ENCODE measurements around the gene ZNF805. TPM values are rescaled to one million over a fixed set of nuclear protein-coding genes. Genes with fewer than 3 reads are reported as not detected.

Gene ZNF805
- total RNA-seq (2016; rRNA removed; fragmentation: Illumina TruSeq; extraction: Trizol) (12.8 and 21.8 TPM in 2 replicates), polyA plus RNA-seq (2011; rRNA removed) (5.1 and 5.5 TPM in 2 replicates), polyA minus RNA-seq (2011; rRNA and poly(A)+ RNA removed; ENCODE audit: low replicate concordance) (13.1 and 29.1 TPM in 2 replicates), Bru-seq, nascent RNA (percentile 77 among the genes with signal in this experiment), BruChase-seq, experiment 1, labeled RNA remaining after a 6-hour chase (percentile 78 among the genes with signal in this experiment), BruChase-seq, experiment 2, labeled RNA remaining after a 2-hour chase (percentile 82 among the genes with signal in this experiment)
- total RNA-seq (2016; cell fraction: cytosol; rRNA removed; fragmentation: Illumina TruSeq; extraction: Trizol; ENCODE audit: low read depth): 0.40 and 1.3 TPM in 2 replicates
- 12.7 and 22.7 TPM in 2 replicates for total RNA-seq (2016; cell fraction: insoluble cytoplasmic fraction; rRNA removed; fragmentation: Illumina TruSeq; extraction: Trizol)
- total RNA-seq (2016; cell fraction: membrane; rRNA removed; fragmentation: Illumina TruSeq; extraction: Trizol): 4.1 and 4.5 TPM in 2 replicates
- 13.3 and 15.8 TPM in 2 replicates for total RNA-seq (2016; cell fraction: nucleus; rRNA removed; fragmentation: Illumina TruSeq; extraction: Trizol)
- 2.4 and 3.2 TPM in 2 replicates for polyA plus RNA-seq (2011; cell fraction: cytosol; rRNA removed)
- polyA plus RNA-seq (2011; cell fraction: nucleus; rRNA removed): 3.4 and 5.3 TPM in 2 replicates
- polyA plus RNA-seq (2012): 1.8 and 2.0 TPM in 2 replicates
- polyA plus RNA-seq (2016; cell fraction: cytosol; fragmentation: Illumina TruSeq; extraction: Trizol; ENCODE audit: low read depth): 0.11 and 0.19 TPM in 2 replicates
- 2.2 and 2.5 TPM in 2 replicates for polyA plus RNA-seq (2016; cell fraction: insoluble cytoplasmic fraction; fragmentation: Illumina TruSeq; extraction: Trizol; ENCODE audit: low read depth)
- polyA plus RNA-seq (2016; cell fraction: membrane; fragmentation: Illumina TruSeq; extraction: Trizol; ENCODE audit: low read depth): 0.24 and 0.31 TPM in 2 replicates
- 3.3 and 3.4 TPM in 2 replicates for polyA plus RNA-seq (2016; cell fraction: nucleus; fragmentation: Illumina TruSeq; extraction: Trizol; ENCODE audit: insufficient read depth, low read depth)
- 23.1 and 27.6 TPM in 2 replicates for polyA minus RNA-seq (2011; cell fraction: cytosol; rRNA and poly(A)+ RNA removed)
- polyA minus RNA-seq (2011; cell fraction: nucleus; rRNA and poly(A)+ RNA removed): 22.1 and 35.3 TPM in 2 replicates
- long read RNA-seq, experiment 1, partial matches to known transcripts: 0 of 1 reads
- long read RNA-seq, experiment 1, other reads (novel, unspliced or antisense): 1 of 1 reads
- long read RNA-seq, experiment 2, partial matches to known transcripts: 0 of 2 reads
- long read RNA-seq, experiment 2, other reads (novel, unspliced or antisense): 1 of 2 reads

- H3K27ac ChIP-seq (ENCODE audit: extremely low read length, insufficient read depth, low read length): peak within 1 kb of the TSS; percentile 84
- no peaks in the 10 kb centered on the region; a peak in 1 of 5 replicates for H3K27me3 ChIP-seq (ENCODE audit: control insufficient read depth in 1 of 2, insufficient read depth in 2 of 2, low read length in 2 of 2)
- peak within 1 kb of the TSS; percentile 85 to 92 (median 90) for H3K4me3 ChIP-seq (replicated peaks in 1 of 3; ENCODE audit: insufficient read depth in 1 of 3, low read depth in 2 of 3, low read length in 3 of 3)
- peaks cover 22% of the 10 kb centered on the region for H3K79me2 ChIP-seq (ENCODE audit: insufficient read depth, low read length)
- WGBS (ENCODE audit: low lambda C conversion rate): 20% methylated on average over 23 of the region's 61 CpGs
- peak within 1 kb of the TSS; percentile 88 for H3K9ac ChIP-seq (ENCODE audit: insufficient read depth, low read depth, low read length)
- H3K4me2 ChIP-seq (ENCODE audit: low read depth, low read length): peak within 1 kb of the TSS; percentile 93
- in situ Hi-C loops (cut with HindIII; ENCODE audit: extremely low pct_ligation_motif_present, low pct_unique_long_range_greater_than_20kb) (loop anchor here (5.0 kb wide), 1 partner anchor 42 kb away; the partner anchor contains the start of gene ZNF460), intact Hi-C loops (cut with micrococcal nuclease; ENCODE audit: unreplicated experiment) (loop anchor here (1.0 kb wide), 2 partner anchors 40 to 49 kb away; partner anchors contain the start of genes ZNF264 and ZNF460)
- peaks cover 2 to 9% of the 10 kb centered on the region in 2 experiments; a peak in 4 of 5 replicates for H3K36me3 ChIP-seq (replicated peaks in 1 of 2; ENCODE audit: control insufficient read depth in 1 of 2, insufficient read depth in 2 of 2, low read length in 2 of 2)
- peak; percentile 93 for FAIRE-seq
- peak; percentile 90 for DNase-seq (ENCODE audit: low spot score)
- CTCF ChIA-PET (ENCODE audit: low intra/inter-chr PET ratio, low total read pairs): no interaction called here
- ATAC-seq: peak; percentile 93
- H4K20me1 ChIP-seq (ENCODE audit: insufficient read depth, low read length): no peaks in the 10 kb centered on the region
- H3K4me1 ChIP-seq (ENCODE audit: insufficient read depth, low read length): peaks cover 36% of the 10 kb centered on the region
- POLR2A ChIA-PET: interaction anchor here (0.6 to 1.5 kb wide), 3 partner anchors 36 to 194 kb away, joined by 3 to 5 read pairs (median 4); partner anchors contain the start of gene ZNF749
- H3K9me3 ChIP-seq (ENCODE audit: low read length): no peaks in the 10 kb centered on the region
- TSS peak; percentile 67 for BruUV-seq (replicated peaks)
- H2AFZ ChIP-seq (ENCODE audit: low read length): peak within 1 kb of the TSS; percentile 70
- TF ChIP-seq HMGXB3 (CRISPR knock-in tag; IDR thresholded peaks at IDR 0.05; ENCODE audit: borderline replicate concordance) (no peak; the same call in 1 of the 2 replicates), KDM5A (IDR thresholded peaks at IDR 0.05; ENCODE audit: borderline replicate concordance, low read length) (peak; percentile 87), ELK4 (CRISPR knock-in tag; IDR thresholded peaks at IDR 0.05; ENCODE audit: borderline replicate concordance) (0 out of 2 replicates have a peak, but pooled peaks have one; percentile 43), SCMH1 (CRISPR knock-in tag; IDR thresholded peaks at IDR 0.05; ENCODE audit: borderline replicate concordance) (no peak), ZBTB7A (CRISPR knock-in tag; IDR thresholded peaks at IDR 0.05) (peak; percentile 38; the same call in 1 of the 2 replicates), ZKSCAN1 (IDR thresholded peaks at IDR 0.05; ENCODE audit: low read length) (no peak), ZNF292 (CRISPR knock-in tag; IDR thresholded peaks at IDR 0.05; ENCODE audit: borderline replicate concordance, low read depth) (no peak), ATF6 (CRISPR knock-in tag; conservative IDR thresholded peaks at IDR 0.05) (no peak)
Observed at GRCh38 chr19:57240311-57241090, at the start of gene ZNF805. TSS of gene ZNF805 (plus strand) at chr19:57240632. CDS start at chr19:57240892, 260 bp downstream.

All from HepG2 (cell line).